ENCODE results near the gene RNF31.

RNF31 gene

GRCh38 chr14:24172871-24173281, 25.6 kb downstream of the RNF31 start:
- FAIRE-seq, result no peak

GRCh38 chr14:24176599-24176998, 29.3 kb downstream of the RNF31 start:
- FAIRE-seq (no peak), DNase-seq (ENCODE audit: insufficient read length, low spot score) (no peak)
- TF ChIP-seq CTCF (IDR thresholded peaks at IDR 0.05; ENCODE audit: insufficient read depth, missing control alignments), result no peak

More at GRCh38 chr14:24172871-24173281, 25.6 kb downstream of the RNF31 start:
- TF ChIP-seq CTCF (IDR thresholded peaks at IDR 0.05; ENCODE audit: insufficient read depth, missing control alignments), result no peak
- DNase-seq (ENCODE audit: insufficient read length, low spot score), result no peak

- no peak for TF ChIP-seq CTCF (IDR thresholded peaks at IDR 0.05; ENCODE audit: insufficient read depth, missing control alignments)
- DNase-seq (ENCODE audit: insufficient read length, low spot score), result no peak
- no peak for FAIRE-seq
Measured at GRCh38 chr14:24177041-24177825, 29.9 kb downstream of the RNF31 start.

GRCh38 chr14:24177891-24178290, 30.6 kb downstream of the RNF31 start:
- no peak for TF ChIP-seq CTCF (IDR thresholded peaks at IDR 0.05; ENCODE audit: insufficient read depth, missing control alignments)
- no peak for FAIRE-seq
- DNase-seq (ENCODE audit: insufficient read length, low spot score), result no peak

- FAIRE-seq, result no peak
- no peak for TF ChIP-seq CTCF (IDR thresholded peaks at IDR 0.05; ENCODE audit: insufficient read depth, missing control alignments)
- DNase-seq (ENCODE audit: insufficient read length, low spot score), result no peak
Measured at GRCh38 chr14:24178399-24179178, 31.3 kb downstream of the RNF31 start.

- DNase-seq (ENCODE audit: insufficient read length, low spot score) (no peak), FAIRE-seq (no peak)
- TF ChIP-seq CTCF (IDR thresholded peaks at IDR 0.05; ENCODE audit: insufficient read depth, missing control alignments), result no peak
Measured at GRCh38 chr14:24179294-24179960, 32.1 kb downstream of the RNF31 start.
